Body of pancreas (tissue), 4 donors: ENCODE results near the gene RAB3IP. TPM values are rescaled to one million over a fixed set of nuclear protein-coding genes. Genes with fewer than 3 reads are reported as not detected.
A peak's percentile ranks its signal among the peaks of the same experiment; 100 is the strongest.

Experiments
- ATAC-seq: fragments of 150-250 bp; one replicate; pipeline ENCODE4 v1.9.1; 2016
- DNase-seq, 4 donors: peaks; one replicate each; pipeline ENCODE4 v3.0.0-alpha.2; 2019
- H3K27ac ChIP-seq, 4 donors: fragments of 200-600 bp; sonication (generic); 1 replicate in 3 of 4; 2 replicates in 1 of 4; pipeline versions ENCODE4 v1.5.1 to v1.6.1; 2016 to 2019; ENCODE audit warnings: mild to moderate bottlenecking in 1 of 4, mixed read lengths in 1 of 4, moderate library complexity in 1 of 4
- H3K27me3 ChIP-seq, 2 donors: fragments of 200-600 bp; sonication (generic); one replicate each; pipeline ENCODE4 v1.6.0; 2016; ENCODE audit warnings: mild to moderate bottlenecking in 1 of 2
- H3K36me3 ChIP-seq, 2 donors: fragments of 200-600 bp; sonication (generic); replicated peaks in 1 of 2; 2 replicates each; pipeline ENCODE4 v1.5.1; 2016; ENCODE audit warnings: low read depth in 2 of 2; ENCODE audit not compliant: insufficient read depth in 1 of 2
- H3K4me1 ChIP-seq: fragments of 200-600 bp; sonication (generic); one replicate; pipeline ENCODE4 v1.6.0; 2016
- H3K4me3 ChIP-seq, 2 donors: fragments of 200-600 bp; sonication (generic); 1 replicate in 1 of 2; 2 replicates in 1 of 2; pipeline ENCODE4 v1.5.1; 2016 to 2019
- H3K9me3 ChIP-seq, 3 donors: fragments of 200-600 bp; sonication (generic); 1 replicate in 2 of 3; 2 replicates in 1 of 3; pipeline ENCODE4 v1.5.1; 2016
- POLR2A ChIP-seq, 3 donors: fragments of 450-650 bp; IDR thresholded peaks; one replicate each; pipeline ENCODE4 v1.6.1; 2016; ENCODE audit warnings: antibody characterized with exemption in 3 of 3, mild to moderate bottlenecking in 2 of 3
- WGBS, 2 donors: methylation state at CpG; one replicate each; pipeline ENCODE4 v1.1.5; 2017; 5-methylcytosine and 5-hydroxymethylcytosine counted together
- intact Hi-C: fragments of 100-400 bp; cut with DNase I; formaldehyde crosslinking; loops from one replicate; pipeline ENCODE4 v1.15.1; 2023
- total RNA-seq, 2 donors: library from RNA; depleted of rRNA; stranded (reverse); fragments of >200 nt; gene quantifications; one replicate each; pipeline ENCODE4 v1.1.0, GENCODE V29; 2016
- TF ChIP-seq, protein P1 (sequence below), 7 experiments: fragments of 450-650 bp in 4 of 7; fragments of 200-600 bp in 3 of 7; sonication (generic) in 3 of 7; IDR thresholded peaks; one replicate each; pipeline ENCODE4 v1.5.1; 2016 to 2019; ENCODE audit warnings: antibody characterized with exemption in 7 of 7

RAB3IP gene
- total RNA-seq, 2 donors from 2014 or later, result 61.0 to 62.3 TPM

DNA sequence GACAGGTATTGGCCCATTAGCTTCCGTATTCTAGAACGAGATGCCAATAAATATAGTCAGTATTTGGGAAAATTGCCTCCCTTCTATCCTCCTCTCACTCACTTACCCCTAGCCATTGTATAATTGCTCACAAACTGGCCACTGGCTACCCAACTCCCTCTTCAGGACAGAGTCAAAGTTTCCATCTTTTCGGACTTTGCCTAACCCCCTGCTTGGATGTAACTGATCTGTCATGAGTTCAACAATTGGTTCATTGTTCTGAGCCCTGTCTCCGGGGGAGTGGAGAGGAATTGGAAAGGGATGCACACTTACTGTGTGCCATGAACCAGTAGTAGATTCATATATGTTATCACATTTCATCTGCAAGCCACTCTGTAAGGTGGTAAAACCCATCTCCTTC, 98.5 kb downstream of the RAB3IP start:
- intact Hi-C loops, result no loop called here
- no peaks in the 10 kb centered on the region for H3K36me3 ChIP-seq
- ATAC-seq (no peak), DNase-seq (no peak)
- H3K27me3 ChIP-seq, result no peaks in the 10 kb centered on the region
- TF ChIP-seq, protein P1, sequence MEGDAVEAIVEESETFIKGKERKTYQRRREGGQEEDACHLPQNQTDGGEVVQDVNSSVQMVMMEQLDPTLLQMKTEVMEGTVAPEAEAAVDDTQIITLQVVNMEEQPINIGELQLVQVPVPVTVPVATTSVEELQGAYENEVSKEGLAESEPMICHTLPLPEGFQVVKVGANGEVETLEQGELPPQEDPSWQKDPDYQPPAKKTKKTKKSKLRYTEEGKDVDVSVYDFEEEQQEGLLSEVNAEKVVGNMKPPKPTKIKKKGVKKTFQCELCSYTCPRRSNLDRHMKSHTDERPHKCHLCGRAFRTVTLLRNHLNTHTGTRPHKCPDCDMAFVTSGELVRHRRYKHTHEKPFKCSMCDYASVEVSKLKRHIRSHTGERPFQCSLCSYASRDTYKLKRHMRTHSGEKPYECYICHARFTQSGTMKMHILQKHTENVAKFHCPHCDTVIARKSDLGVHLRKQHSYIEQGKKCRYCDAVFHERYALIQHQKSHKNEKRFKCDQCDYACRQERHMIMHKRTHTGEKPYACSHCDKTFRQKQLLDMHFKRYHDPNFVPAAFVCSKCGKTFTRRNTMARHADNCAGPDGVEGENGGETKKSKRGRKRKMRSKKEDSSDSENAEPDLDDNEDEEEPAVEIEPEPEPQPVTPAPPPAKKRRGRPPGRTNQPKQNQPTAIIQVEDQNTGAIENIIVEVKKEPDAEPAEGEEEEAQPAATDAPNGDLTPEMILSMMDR (IDR thresholded peaks at IDR 0.05), result no peak
- no peak for TF ChIP-seq POLR2A (IDR thresholded peaks at IDR 0.05)
- no peak overlapping the region for H3K4me3 ChIP-seq
- peak overlapping the region in 3 of 4 donors; percentile 44 to 61 (median 60) for H3K27ac ChIP-seq
- WGBS, 2 donors, result 59 to 67% methylated on average over 4 of the region's 4 CpGs
- peaks cover 41% of the 10 kb centered on the region for H3K4me1 ChIP-seq
- H3K9me3 ChIP-seq, result no peaks in the 10 kb centered on the region

- ATAC-seq (peak; percentile 39), DNase-seq (peak in 1 of 4 donors; percentile 8)
- H3K27ac ChIP-seq, result peak overlapping the region in 3 of 4 donors; percentile 44 to 61 (median 60)
Measured at GRCh38 chr12:69837657-69838415, 99.2 kb downstream of the RAB3IP start.

DNA sequence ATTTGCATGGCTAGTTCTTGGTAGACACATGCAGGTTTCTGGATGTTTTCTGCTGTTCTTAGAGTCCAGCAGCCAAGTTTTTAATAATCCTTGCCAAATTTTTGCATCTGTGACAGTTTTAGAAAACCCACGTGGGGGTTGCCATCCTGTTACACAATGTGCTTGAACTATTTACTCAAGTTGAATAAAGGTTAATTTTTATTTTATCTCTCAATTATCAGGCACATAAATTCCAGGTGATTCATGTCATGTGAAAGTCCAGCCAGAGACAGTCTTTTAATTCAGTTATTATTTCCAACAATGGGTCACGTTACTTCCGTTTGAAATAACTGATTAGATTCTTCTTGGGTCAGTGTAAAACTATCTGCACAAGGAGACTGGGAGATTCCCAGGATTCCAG, 102.1 kb downstream of the RAB3IP start:
- Histone ChIP-seq H3K4me1 (peaks cover 37% of the 10 kb centered on the region), H3K27ac (peak overlapping the region in 2 of 4 donors; percentile 64 to 70), H3K27me3 (no peaks in the 10 kb centered on the region), H3K9me3 (no peaks in the 10 kb centered on the region), H3K4me3 (no peak overlapping the region), H3K36me3 (no peaks in the 10 kb centered on the region)
- intact Hi-C loops, result no loop called here
- DNase-seq (peak in 3 of 4 donors; percentile 40 to 47 (median 43)), ATAC-seq (peak; percentile 80)
- WGBS, 2 donors, result 13 to 20% methylated on average over 3 of the region's 3 CpGs
- TF ChIP-seq, protein P1 (IDR thresholded peaks at IDR 0.05), result no peak
- no peak for TF ChIP-seq POLR2A (IDR thresholded peaks at IDR 0.05)

More at GRCh38 chr12:69837657-69838415, 99.2 kb downstream of the RAB3IP start:
- H3K27me3 ChIP-seq, result no peaks in the 10 kb centered on the region
- no peak for TF ChIP-seq POLR2A (IDR thresholded peaks at IDR 0.05)
- no peaks in the 10 kb centered on the region for H3K9me3 ChIP-seq
- H3K4me1 ChIP-seq, result peaks cover 41% of the 10 kb centered on the region
- H3K4me3 ChIP-seq, result no peak overlapping the region
- WGBS, 2 donors, result 29 to 34% methylated on average over 4 of the region's 4 CpGs
- intact Hi-C loops, result no loop called here
- no peaks in the 10 kb centered on the region for H3K36me3 ChIP-seq

DNA sequence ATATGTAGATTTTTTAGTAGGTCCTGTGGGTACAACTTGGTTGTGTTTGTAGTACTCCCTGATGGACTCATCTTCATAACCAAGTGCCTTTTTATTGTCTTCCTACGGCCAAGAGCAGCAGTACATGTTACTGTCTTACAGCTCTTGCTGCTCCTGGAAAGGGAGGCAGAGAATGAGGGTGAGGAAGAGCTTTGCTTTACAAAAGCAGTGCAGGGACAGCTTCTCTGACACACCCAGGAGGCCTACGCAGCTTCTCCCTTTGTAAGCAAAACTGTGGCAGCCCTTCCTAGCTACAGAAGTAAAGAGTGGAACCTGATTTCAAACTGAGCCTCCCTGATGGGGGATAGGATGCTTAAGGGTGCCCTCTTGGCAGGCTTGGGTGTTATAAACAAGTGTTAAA, 104.9 kb downstream of the RAB3IP start:
- Histone ChIP-seq H3K27ac (no peak overlapping the region), H3K9me3 (no peaks in the 10 kb centered on the region), H3K4me1 (peaks cover 10% of the 10 kb centered on the region), H3K36me3 (no peaks in the 10 kb centered on the region), H3K27me3 (no peaks in the 10 kb centered on the region), H3K4me3 (no peak overlapping the region)
- intact Hi-C loops, result no loop called here
- 63 to 72% methylated on average over 2 of the region's 2 CpGs for WGBS, 2 donors
- ATAC-seq (no peak), DNase-seq (no peak)
- TF ChIP-seq, protein P1 (IDR thresholded peaks at IDR 0.05), result no peak
- no peak for TF ChIP-seq POLR2A (IDR thresholded peaks at IDR 0.05)

GRCh38 chr12:69844416-69844815, 105.8 kb downstream of the RAB3IP start:
- intact Hi-C loops, result no loop called here
- no peak for DNase-seq

More at GRCh38 chr12:69844416-69844815, 105.8 kb downstream of the RAB3IP start:
- WGBS, 2 donors, result 75 to 78% methylated on average over 4 to 7 of the region's 7 CpGs
- ATAC-seq, result no peak
- H3K4me3 ChIP-seq, result no peak overlapping the region
- H3K4me1 ChIP-seq, result peaks cover 7% of the 10 kb centered on the region
- H3K36me3 ChIP-seq, result no peaks in the 10 kb centered on the region
- H3K9me3 ChIP-seq, result no peaks in the 10 kb centered on the region
- H3K27ac ChIP-seq, result no peak overlapping the region
- no peak for TF ChIP-seq POLR2A (IDR thresholded peaks at IDR 0.05)
- TF ChIP-seq, protein P1 (IDR thresholded peaks at IDR 0.05), result no peak
- no peaks in the 10 kb centered on the region for H3K27me3 ChIP-seq
